Measurements from ENCODE around the gene MAP3K20. TPM values are rescaled to one million over a fixed set of nuclear protein-coding genes. Genes with fewer than 3 reads are reported as not detected.

The MAP3K20 gene
- total RNA-seq, 1 donor from 2014 or later = 11.8 TPM

DNA sequence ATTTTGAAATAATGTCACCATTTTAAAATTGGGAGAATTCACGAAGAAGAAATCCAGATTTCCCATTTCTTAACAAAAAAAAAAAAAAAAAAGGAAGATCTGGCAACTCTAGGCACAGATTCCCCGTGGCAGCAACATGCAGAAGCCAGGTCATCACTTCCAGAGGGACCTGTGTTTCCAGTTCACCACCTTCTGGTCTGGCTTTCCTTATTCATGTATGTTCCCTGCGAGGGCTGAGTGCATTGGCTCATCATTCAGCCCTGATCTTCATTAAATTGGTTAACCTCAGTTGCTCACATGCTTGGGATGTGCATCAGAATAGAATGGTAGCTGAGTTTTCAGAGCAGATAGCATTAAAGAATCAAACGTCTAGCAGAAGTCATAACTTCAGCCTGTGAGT is 25.0 kb upstream of the MAP3K20 start:
- H3K27me3 Mint-ChIP-seq (ENCODE audit: unreplicated experiment) = peaks cover 2% of the 10 kb centered on the region
- TF ChIP-seq, protein P1, sequence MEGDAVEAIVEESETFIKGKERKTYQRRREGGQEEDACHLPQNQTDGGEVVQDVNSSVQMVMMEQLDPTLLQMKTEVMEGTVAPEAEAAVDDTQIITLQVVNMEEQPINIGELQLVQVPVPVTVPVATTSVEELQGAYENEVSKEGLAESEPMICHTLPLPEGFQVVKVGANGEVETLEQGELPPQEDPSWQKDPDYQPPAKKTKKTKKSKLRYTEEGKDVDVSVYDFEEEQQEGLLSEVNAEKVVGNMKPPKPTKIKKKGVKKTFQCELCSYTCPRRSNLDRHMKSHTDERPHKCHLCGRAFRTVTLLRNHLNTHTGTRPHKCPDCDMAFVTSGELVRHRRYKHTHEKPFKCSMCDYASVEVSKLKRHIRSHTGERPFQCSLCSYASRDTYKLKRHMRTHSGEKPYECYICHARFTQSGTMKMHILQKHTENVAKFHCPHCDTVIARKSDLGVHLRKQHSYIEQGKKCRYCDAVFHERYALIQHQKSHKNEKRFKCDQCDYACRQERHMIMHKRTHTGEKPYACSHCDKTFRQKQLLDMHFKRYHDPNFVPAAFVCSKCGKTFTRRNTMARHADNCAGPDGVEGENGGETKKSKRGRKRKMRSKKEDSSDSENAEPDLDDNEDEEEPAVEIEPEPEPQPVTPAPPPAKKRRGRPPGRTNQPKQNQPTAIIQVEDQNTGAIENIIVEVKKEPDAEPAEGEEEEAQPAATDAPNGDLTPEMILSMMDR (IDR thresholded peaks at IDR 0.05; ENCODE audit: unreplicated experiment) = no peak
- no peak overlapping the region for H3K4me3 Mint-ChIP-seq (ENCODE audit: unreplicated experiment)
- H3K4me1 Mint-ChIP-seq (ENCODE audit: unreplicated experiment) = peaks cover 3% of the 10 kb centered on the region
- H3K36me3 Mint-ChIP-seq (ENCODE audit: low read depth, unreplicated experiment) = peaks cover 3% of the 10 kb centered on the region
- DNase-seq (ENCODE audit: low spot score) = no peak
- H3K9me3 Mint-ChIP-seq (ENCODE audit: unreplicated experiment) = no peaks in the 10 kb centered on the region
- no peak overlapping the region for H3K27ac Mint-ChIP-seq (ENCODE audit: unreplicated experiment)

DNA sequence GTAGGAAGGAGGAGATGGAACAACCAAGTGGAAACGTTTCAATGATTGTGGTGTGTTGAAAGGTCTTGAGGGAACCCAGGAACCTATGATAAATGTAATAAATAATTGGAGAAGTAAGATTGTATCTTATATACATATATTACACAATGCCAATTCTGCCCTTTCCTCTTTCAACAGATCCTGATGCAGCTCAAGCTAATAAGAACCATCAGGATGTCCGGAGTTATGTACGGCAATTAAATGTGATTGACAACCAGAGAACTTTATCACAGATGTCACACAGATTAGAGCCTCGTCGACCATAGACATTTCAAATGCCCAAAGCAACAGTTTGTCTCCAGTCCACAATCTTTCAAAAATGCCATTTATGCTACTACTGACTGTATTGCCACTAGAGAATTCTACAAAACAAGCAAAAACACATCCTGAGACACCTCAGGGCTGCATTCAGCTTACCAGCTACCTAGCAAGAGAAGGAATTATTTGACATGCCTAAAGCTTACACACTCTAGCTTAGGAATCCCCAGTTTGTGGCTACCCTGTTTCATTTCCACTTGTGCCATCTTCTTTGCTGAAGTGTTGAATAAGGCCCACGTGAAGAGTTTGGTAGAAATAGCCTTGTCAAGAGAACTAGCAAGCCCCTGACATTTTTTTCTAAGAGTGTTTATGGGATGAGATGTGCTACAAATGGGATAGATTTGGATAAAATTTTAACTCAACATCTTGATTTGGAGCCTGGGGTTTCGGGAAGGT is 24.0 kb upstream of the MAP3K20 start:
- Mint-ChIP-seq H3K9me3 (ENCODE audit: unreplicated experiment) (no peaks in the 10 kb centered on the region), H3K27ac (ENCODE audit: unreplicated experiment) (no peak overlapping the region), H3K4me3 (ENCODE audit: unreplicated experiment) (no peak overlapping the region), H3K27me3 (ENCODE audit: unreplicated experiment) (peaks cover 2% of the 10 kb centered on the region), H3K4me1 (ENCODE audit: unreplicated experiment) (peaks cover 5% of the 10 kb centered on the region), H3K36me3 (ENCODE audit: low read depth, unreplicated experiment) (peaks cover 3% of the 10 kb centered on the region)
- TF ChIP-seq, protein P1 (IDR thresholded peaks at IDR 0.05; ENCODE audit: unreplicated experiment) = no peak
- DNase-seq (ENCODE audit: low spot score) = no peak

DNA sequence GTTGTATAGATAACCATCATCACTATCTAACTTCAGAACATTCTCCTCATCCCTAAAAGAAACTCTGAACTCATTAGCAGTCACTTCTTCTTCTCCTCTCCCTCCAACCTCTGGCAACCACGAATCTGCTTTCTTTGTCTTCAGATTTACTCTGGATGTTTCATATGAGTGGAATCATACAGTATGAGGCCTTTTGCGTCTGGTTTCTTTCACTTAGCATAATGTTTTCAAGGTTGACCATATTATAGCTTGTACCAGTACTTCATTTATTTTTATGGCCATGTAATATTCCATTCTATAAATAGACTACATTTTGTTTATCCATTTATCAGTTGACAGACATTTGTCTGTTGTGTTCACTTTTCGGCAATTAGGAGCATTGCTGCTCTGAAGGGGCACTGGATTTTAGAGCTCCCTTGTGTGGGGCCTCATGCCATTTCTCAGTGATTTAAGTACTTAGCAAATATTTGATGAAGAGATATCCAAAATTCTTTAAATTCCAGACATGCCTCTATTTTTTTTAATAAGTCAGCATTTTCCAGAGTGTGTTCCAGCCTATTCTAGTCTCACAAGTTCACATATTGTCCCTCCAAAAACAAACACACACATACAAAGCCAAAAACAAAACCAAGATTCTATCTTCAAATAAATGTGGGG is 22.5 kb upstream of the MAP3K20 start:
- Mint-ChIP-seq H3K9me3 (ENCODE audit: unreplicated experiment) (no peaks in the 10 kb centered on the region), H3K27ac (ENCODE audit: unreplicated experiment) (no peak overlapping the region), H3K27me3 (ENCODE audit: unreplicated experiment) (peaks cover 2% of the 10 kb centered on the region), H3K4me1 (ENCODE audit: unreplicated experiment) (peaks cover 13% of the 10 kb centered on the region), H3K36me3 (ENCODE audit: low read depth, unreplicated experiment) (peaks cover 3% of the 10 kb centered on the region), H3K4me3 (ENCODE audit: unreplicated experiment) (no peak overlapping the region)
- DNase-seq (ENCODE audit: low spot score) = no peak
- TF ChIP-seq, protein P1 (IDR thresholded peaks at IDR 0.05; ENCODE audit: unreplicated experiment) = no peak

DNA sequence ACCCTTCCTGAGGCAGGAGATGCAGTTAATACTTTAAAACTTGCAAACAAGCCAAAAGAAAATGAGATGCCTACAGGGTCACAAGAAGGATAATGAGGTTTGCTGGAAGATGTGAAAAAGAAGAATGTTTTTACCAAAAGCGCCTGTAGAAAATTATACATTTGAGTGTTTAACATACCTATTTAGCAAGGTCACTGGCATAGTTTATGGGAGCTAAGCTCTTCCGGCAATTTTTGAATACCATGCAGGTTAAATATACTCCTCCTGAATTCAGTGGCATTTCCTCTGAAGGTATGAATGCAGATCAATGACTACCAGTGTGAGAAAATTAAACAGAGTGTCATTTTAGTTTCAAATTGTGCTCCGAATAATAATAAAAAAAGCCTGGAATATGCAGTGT is 21.2 kb upstream of the MAP3K20 start:
- H3K4me3 Mint-ChIP-seq (ENCODE audit: unreplicated experiment) = no peak overlapping the region

More for the DNA sequence above, 21.2 kb upstream of the MAP3K20 start:
- TF ChIP-seq, protein P1 (IDR thresholded peaks at IDR 0.05; ENCODE audit: unreplicated experiment) = no peak
- Mint-ChIP-seq H3K27me3 (ENCODE audit: unreplicated experiment) (peaks cover 2% of the 10 kb centered on the region), H3K36me3 (ENCODE audit: low read depth, unreplicated experiment) (peaks cover 3% of the 10 kb centered on the region), H3K4me1 (ENCODE audit: unreplicated experiment) (peaks cover 13% of the 10 kb centered on the region), H3K9me3 (ENCODE audit: unreplicated experiment) (no peaks in the 10 kb centered on the region), H3K27ac (ENCODE audit: unreplicated experiment) (no peak overlapping the region)
- no peak for DNase-seq (ENCODE audit: low spot score)
